Esophagus mucosa (tissue), 1 donor: Measurements from ENCODE around the gene TRIM44. TPM values are rescaled to one million over a fixed set of nuclear protein-coding genes. Genes with fewer than 3 reads are reported as not detected.

Experiments
- ATAC-seq: fragments of 200-7000 bp; cut with Tn5 transposase; one replicate; pipeline ENCODE4 v1.9.1; 2020
- total RNA-seq: library from RNA; stranded (reverse); gene quantifications from one replicate; pipeline ENCODE4 v1.2.4, GENCODE V29; 2023
- donor health status: DM: yes; HTN: yes; CAD: no.

Gene TRIM44
- 22.7 TPM for total RNA-seq

DNA sequence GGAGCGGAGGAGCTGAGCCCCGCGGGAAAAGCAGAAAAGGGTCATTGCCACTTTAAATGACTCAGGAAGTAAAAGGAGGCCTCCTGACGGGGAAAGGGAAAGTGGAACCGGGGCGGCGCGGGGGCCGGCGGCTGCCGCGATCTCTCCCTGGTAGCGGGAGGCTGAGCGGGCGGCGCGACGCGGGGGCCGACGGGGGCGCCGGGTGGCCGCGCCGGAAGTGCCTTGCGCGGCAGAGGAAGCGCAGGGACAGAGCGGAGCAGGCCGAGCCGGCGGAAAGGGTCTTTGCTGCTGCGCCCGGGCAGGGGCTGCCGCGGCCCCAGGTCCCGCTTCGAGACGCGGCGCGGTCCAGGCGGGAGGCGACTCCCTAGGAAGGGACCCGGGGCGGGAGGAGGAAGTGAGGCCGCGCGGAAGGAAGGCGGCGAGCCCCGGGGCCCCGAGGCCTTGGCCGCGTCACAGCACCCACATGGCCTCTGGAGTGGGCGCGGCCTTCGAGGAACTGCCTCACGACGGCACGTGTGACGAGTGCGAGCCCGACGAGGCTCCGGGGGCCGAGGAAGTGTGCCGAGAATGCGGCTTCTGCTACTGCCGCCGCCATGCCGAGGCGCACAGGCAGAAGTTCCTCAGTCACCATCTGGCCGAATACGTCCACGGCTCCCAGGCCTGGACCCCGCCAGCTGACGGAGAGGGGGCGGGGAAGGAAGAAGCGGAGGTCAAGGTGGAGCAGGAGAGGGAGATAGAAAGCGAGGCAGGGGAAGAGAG is at the start of gene TRIM44:
Gene TRIM44 (plus strand): TSS at position 127 of the 759 bp plus-strand sequence. CDS start 337 bp downstream, at position 464.
- peak; percentile 95 for ATAC-seq

GRCh38 chr11:35614939-35615569 is 47.5 kb upstream of the TRIM44 start:
- ATAC-seq, result no peak

DNA sequence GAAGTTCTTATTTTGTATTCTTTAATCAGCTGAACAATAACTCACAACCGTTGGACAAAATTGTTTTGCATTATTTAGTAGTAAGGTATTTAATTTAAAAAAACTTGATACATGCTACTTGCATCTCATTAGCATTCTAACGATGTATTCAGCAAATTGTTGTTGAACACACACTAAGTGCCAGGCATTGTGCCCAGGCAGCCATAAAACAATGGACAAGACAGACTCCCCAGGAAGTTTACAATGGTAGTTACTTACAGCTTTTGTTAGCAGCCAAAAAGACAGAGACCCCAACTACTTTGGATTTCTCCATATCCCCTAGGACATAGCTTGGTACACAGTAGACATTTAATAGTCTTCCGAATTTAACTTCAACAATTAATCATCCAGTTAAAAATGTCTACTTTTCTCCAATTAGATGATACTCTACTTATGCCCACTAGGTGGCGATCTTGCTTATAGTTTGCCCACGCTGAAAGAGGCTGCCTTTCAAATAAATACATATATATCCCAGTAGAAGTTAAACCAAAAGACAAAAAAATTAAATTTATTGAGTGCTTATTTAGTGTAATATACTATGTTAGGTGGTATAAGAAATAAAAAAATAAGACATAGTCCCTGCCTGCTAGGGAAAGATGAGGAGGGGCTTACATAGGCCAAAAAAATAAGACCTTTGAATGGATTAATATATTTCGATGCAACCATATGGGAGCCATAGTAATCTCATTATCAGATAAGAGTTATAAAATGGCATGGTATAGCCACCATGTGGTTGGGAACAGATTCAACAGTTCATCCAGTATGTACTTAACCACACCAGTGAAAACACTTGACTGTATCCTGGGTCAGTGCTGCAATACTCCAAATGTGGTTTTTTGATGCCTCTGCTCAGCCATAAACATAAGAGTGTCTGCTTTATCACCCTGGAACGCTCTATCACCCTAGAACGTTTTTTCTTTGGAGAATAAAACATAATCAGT is 46.4 kb upstream of the TRIM44 start:
- ATAC-seq, result no peak

- no peak for ATAC-seq
Observed at GRCh38 chr11:35617316-35617686, 45.3 kb upstream of the TRIM44 start.

GRCh38 chr11:35617687-35618496 is 44.7 kb upstream of the TRIM44 start, which contains the start of gene FJX1:
Gene FJX1, plus strand, starts transcription at chr11:35618460. Its CDS starts 177 bp downstream, at chr11:35618637.
- ATAC-seq, result peak; percentile 54

GRCh38 chr11:35618497-35619115 is 44.0 kb upstream of the TRIM44 start:
- ATAC-seq, result peak; percentile 55

GRCh38 chr11:35619116-35619854 is 43.3 kb upstream of the TRIM44 start:
- ATAC-seq, result peak; percentile 60

DNA sequence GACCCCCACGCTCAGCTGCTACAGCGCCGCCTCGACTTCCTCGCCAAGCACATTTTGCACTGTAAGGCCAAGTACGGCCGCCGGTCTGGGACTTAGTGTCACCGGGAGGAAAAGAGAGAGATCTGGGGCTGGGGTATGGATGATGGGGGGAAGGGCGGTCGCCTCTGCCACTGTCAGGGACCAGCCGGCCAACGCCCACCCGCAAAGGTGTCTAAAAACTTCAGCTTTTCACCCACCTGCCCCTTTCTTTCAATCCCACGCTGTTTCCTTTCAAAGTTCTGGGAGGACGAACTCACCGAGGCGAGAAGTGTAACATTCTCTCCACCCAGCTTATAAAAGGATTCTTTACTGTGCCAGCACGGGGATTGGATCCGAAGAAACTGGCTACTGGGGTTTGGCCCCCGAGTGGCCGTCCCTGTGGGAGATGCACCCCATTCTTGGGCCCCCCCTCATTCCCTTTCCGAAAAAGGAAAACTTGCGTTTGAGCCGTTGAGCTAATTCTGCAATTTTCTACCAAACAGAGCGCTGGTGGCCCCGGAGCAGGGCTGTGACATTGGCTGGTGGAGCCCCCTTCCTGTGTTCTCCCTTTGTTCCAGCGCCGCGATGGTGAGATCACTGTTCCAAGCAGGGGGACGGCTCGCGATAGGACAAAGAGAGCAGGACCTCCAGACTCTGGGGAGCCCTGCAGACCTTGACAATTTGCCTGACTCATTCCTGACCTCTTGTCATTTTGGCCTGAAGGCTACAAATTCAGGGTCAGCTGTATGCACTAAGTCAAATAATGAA is 42.5 kb upstream of the TRIM44 start:
- no peak for ATAC-seq

DNA sequence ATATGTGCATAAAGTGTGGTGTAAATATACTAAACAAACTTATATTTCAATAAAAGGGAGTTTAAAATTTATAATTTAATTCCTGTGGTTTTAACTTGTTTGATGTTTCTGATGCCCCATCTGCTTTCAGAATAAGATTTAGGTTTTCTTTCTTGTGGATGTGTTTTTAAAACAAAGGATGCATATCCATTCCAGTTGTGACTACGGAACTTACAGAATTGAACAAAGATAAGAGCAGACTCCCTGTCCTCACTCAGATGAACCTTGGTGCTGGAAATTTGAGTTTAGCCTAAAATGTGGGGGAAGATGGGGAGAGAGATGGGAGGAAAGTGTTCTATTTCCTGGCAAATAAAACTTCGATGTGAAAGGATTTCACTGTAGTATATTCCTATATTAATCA is 41.8 kb upstream of the TRIM44 start:
- ATAC-seq, result no peak

DNA sequence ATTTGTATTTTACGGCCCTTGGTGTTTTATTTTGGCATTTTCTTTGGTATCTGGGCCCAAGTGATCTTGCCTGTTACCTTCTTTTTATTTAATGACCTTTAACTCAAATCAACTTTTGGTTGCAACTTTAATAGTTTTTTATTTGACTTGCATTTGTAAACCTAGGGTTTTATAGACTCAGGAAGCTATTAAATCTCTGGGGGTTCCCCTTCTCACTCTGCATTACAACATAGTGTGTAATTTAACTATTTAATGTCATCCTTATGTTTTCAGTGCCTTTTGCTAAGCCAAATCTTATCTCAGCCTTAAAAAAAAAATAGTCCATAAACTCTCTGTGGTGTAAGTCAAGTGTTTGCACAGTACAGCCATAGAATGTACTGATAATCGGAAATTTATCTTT is 41.0 kb upstream of the TRIM44 start:
- no peak for ATAC-seq

- ATAC-seq, result peak; percentile 47
Observed at GRCh38 chr11:35622070-35622469, 40.5 kb upstream of the TRIM44 start.

DNA sequence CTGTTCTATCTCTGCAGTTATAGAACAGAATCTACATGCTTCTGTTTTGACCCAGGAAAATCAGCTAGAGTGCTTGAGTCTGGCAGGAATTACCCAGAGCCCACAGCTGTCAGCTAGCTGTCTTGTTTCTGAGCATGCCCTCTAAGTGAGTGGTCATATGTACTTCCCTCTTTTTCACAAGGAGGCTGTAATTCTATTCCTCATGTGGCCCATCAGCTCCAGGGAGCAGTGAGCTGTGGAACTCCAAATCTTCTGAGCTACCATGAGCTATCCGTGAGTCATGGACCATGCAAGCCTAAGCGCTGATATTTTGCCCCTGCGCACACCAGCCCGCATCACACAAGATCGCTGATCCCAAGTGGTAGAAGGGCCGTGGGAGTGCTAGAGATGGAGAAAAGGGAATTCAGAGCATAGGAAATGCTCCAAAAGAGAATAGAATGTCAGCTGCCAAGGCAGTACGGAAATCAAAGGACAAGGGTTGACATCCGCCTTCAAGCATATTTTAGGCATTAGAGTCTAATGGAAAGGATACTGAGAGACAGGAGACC is 38.9 kb upstream of the TRIM44 start:
- ATAC-seq, result peak; percentile 50

DNA sequence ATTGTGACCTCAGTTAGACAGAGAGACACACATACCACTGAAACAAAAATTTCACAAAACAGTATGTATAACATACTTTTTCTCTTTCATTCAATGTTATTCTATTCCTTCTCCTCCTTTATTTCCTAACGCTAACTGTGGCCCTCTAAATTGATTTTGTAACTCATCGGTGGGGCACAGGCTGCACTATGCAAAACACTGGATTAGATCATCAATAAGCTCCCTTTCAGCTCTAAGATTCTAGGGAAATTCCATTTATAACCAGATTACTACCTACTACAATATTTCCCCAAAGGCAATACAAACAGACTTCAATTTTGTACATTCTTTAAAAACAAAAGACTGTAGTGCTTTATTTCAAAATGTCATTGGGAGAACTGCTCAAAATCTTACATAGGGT is 38.3 kb upstream of the TRIM44 start:
- no peak for ATAC-seq

DNA sequence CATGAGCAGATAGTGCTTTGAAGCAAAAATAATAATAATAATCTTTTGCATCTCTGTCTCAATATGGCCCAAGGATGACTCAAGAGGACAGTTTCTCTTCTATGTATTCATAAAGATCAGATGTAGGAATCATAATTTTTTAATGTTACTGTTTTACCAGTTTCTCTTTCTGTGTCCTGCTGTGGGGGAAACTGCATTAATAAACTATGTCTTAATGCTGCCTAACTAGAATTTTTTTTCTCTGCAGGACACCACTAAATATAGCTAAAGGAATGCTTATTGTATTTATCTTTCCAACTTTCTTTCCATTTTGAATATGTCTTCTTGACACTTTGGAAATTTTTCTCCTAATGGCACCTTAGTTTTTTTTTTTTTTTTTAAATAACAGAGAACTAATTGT is 37.8 kb upstream of the TRIM44 start:
- ATAC-seq, result no peak

GRCh38 chr11:35626501-35626900 is 36.1 kb upstream of the TRIM44 start:
- no peak for ATAC-seq

GRCh38 chr11:35629511-35629910 is 33.1 kb upstream of the TRIM44 start:
- ATAC-seq, result no peak

- peak; percentile 77 for ATAC-seq
Observed at GRCh38 chr11:35629914-35630313, 32.7 kb upstream of the TRIM44 start.

DNA sequence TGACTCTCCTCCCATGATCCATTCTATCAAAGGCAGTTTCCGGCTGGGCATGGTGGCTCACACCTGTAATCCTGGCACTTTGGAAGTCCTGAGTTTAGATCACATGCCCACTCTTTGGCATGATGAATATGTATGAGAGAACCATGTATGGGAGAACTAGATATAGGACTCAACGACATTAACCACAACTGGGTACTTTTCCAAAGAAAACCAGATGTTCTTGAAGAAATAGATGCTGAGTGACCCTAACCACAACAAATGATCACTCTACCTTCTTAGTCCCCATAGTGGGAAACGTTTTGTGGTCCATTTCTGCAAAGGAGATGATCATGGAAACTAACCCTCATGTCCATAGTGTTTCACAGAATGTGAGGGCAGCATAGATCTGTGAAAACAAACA is 30.7 kb upstream of the TRIM44 start:
- ATAC-seq, result no peak

DNA sequence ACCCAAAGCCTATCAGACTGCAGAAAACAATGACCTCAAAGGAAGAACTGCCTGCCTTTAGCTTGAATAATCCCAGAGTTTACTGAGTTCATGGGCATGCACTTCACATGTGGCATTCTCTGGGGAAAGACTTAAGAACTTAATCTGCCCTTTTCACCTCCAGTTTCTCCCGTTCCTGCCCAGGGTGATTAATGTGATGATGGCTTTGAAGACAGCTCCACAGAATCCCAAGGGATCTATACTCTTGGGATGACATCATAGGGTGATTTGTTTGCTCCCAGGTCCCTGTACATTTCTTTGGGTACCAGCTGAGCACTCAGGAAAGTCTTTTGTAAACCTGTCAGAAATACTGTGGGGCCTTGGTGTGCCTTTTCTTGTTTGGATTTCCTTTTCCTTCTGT is 30.3 kb upstream of the TRIM44 start:
- no peak for ATAC-seq
